PC-3 (cell line): ENCODE measurements around the gene STXBP5L.

Source experiments
- CTCF ChIP-seq: fragments of 300-600 bp; sonication (generic); conservative IDR thresholded peaks from 2 replicates; pipeline ENCODE4 v1.5.1; 2017; ENCODE audit warnings: antibody characterized with exemption, low read depth, mild to moderate bottlenecking, low read length
- EZH2 ChIP-seq: fragments of 300-600 bp; sonication (generic); IDR thresholded peaks from one replicate; pipeline ENCODE4 v1.6.1; 2017; ENCODE audit warnings: antibody characterized with exemption, mild to moderate bottlenecking, low read length; ENCODE audit not compliant: unreplicated experiment

DNA sequence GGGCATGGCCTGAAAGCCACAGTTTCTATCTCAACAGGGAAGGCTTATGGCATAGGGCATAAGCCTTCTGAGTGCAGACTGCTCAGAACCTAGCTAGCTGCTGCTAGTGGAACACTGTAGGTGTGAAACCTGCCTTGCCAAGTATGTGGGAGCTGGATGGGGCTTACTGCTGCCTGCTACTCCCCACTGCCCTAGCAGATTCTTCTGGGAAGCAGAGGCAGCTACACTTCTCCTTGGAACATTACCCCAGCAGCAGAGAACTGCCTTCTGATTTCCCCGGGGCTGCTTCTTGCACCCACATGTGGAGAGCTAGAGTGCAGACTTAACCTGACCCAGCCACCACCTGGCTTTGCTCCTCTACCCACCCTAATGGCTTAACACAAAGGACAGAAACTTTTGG is 422.1 kb downstream of the STXBP5L start:
- no peak for TF ChIP-seq CTCF
- no peak for TF ChIP-seq EZH2
